Cardiac muscle cell (in vitro differentiated cells and primary cell): ENCODE data around the gene SHTN1. TPM values are rescaled to one million over a fixed set of nuclear protein-coding genes. Genes with fewer than 3 reads are reported as not detected.
A peak's percentile ranks its signal among the peaks of the same experiment; 100 is the strongest.

ENCODE experiments used
- DNase-seq, 2 donors: peaks; one replicate each; pipeline versions ENCODE4 v3.0.0 to v3.0.0-alpha.2; 2010 to 2017; ENCODE audit warnings: low read depth in 1 of 2, low spot score in 1 of 2
- H3K27ac ChIP-seq: fragments of 200-600 bp; sonication (generic); 2 replicates; pipeline ENCODE4 v1.5.1; 2016
- H3K27me3 ChIP-seq: fragments of 200-600 bp; sonication (generic); 2 replicates; pipeline ENCODE4 v1.6.0; 2016; ENCODE audit warnings: control low read depth
- H3K36me3 ChIP-seq: fragments of 200-600 bp; sonication (generic); 2 replicates; pipeline ENCODE4 v1.5.1; 2016; ENCODE audit warnings: control low read depth
- H3K4me1 ChIP-seq: fragments of 200-600 bp; sonication (generic); 2 replicates; pipeline ENCODE4 v1.8.1; 2017; ENCODE audit warnings: low read depth, mild to moderate bottlenecking, mixed run types
- H3K4me3 ChIP-seq: fragments of 200-600 bp; sonication (generic); 2 replicates; pipeline ENCODE4 v1.5.1; 2016; ENCODE audit warnings: mild to moderate bottlenecking
- H3K9me3 ChIP-seq: fragments of 200-600 bp; sonication (generic); 2 replicates; pipeline ENCODE4 v1.5.1; 2017; ENCODE audit warnings: low read depth, mild to moderate bottlenecking, control low read depth
- polyA plus RNA-seq: library from polyadenylated mRNA; unstranded; fragments of >200 nt; fragmentation: Nextera tagmentation; extraction: Ambion mirVana; gene quantifications from 2 replicates; pipeline ENCODE4 v1.2.1, GENCODE V29; 2016
- total RNA-seq: library from RNA; depleted of rRNA; stranded (reverse); fragments of >200 nt; gene quantifications from 2 replicates; pipeline ENCODE4 v1.2.3, GENCODE V29; 2016
- TF ChIP-seq, protein P1 (sequence below): IDR thresholded peaks from 2 replicates; pipeline ENCODE4 v1.5.1; 2012; ENCODE audit warnings: low read depth, mild to moderate bottlenecking, low read length

SHTN1 gene
- total and polyA plus RNA-seq, 2 experiments from 2014 or later = 2.9 to 4.1 TPM

DNA sequence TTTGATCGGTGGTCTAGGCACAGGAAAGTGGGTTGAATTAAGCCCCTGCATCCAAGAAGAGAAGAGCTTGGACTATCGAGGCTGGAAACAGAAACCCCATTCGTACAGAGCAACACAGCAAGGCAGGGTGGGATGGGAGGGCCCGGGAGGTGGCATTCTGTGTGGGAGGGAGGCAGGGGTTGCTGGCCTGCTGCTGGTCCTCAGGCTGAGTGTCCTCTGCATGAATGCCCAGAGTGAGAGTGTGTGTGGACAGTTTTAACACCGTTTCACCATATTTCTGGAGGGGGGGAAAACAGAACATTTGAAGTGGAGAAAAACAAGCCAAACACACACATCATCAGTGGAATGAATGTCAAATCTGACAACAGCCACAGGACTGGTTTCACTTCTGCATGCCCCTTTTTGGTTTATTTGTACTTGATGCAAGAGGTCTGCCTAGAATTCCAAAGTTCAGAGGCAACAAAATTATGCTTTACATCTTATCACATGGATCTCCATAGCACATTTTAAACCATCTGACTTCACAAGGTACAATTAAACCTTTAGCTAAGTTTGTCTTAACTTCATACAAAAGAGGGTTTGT is 166.8 kb downstream of the SHTN1 start:
- H3K27me3 ChIP-seq = peaks cover 2% of the 10 kb centered on the region
- TF ChIP-seq, protein P1, sequence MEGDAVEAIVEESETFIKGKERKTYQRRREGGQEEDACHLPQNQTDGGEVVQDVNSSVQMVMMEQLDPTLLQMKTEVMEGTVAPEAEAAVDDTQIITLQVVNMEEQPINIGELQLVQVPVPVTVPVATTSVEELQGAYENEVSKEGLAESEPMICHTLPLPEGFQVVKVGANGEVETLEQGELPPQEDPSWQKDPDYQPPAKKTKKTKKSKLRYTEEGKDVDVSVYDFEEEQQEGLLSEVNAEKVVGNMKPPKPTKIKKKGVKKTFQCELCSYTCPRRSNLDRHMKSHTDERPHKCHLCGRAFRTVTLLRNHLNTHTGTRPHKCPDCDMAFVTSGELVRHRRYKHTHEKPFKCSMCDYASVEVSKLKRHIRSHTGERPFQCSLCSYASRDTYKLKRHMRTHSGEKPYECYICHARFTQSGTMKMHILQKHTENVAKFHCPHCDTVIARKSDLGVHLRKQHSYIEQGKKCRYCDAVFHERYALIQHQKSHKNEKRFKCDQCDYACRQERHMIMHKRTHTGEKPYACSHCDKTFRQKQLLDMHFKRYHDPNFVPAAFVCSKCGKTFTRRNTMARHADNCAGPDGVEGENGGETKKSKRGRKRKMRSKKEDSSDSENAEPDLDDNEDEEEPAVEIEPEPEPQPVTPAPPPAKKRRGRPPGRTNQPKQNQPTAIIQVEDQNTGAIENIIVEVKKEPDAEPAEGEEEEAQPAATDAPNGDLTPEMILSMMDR = no peak
- H3K4me1 ChIP-seq = peaks cover 9% of the 10 kb centered on the region
- DNase-seq = no peak
- no peaks in the 10 kb centered on the region for H3K9me3 ChIP-seq
- H3K36me3 ChIP-seq = no peaks in the 10 kb centered on the region
- no peak overlapping the region for H3K27ac ChIP-seq
- no peak overlapping the region for H3K4me3 ChIP-seq

DNA sequence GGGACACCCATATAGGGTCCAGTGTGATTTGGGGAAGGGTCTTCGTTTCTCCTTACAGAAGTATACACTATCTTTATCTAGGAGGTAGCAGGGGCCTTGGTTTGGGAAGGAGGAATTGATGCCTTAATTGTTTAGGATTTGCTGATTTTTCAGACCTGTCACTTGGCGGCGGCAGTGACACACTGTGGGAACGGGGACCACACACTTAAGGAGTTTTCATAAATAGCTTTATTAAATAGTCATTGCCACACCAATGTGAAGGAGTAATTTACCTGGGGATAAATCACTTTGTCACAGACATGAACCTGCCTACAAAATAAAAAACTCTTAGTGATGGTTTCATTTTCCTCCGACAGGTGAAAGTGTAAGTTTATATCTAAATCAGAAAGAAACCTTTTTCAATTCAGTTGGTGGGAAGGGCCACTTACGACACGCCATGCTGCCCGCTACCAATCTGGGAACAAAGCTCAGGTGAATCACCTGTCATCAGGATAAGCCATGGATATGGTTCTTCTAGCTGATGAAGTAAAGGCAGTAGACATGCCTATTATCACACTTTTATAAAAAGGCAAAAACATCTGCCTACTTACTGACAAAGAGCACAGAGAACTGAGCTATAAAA is 168.0 kb downstream of the SHTN1 start:
- no peaks in the 10 kb centered on the region for H3K9me3 ChIP-seq
- peaks cover 2% of the 10 kb centered on the region for H3K27me3 ChIP-seq
- no peak overlapping the region for H3K27ac ChIP-seq
- H3K4me1 ChIP-seq = peaks cover 9% of the 10 kb centered on the region
- no peak overlapping the region for H3K4me3 ChIP-seq
- H3K36me3 ChIP-seq = no peaks in the 10 kb centered on the region
- TF ChIP-seq, protein P1 = peak; percentile 46
- peak in 1 of 2 donors; percentile 52 for DNase-seq

DNA sequence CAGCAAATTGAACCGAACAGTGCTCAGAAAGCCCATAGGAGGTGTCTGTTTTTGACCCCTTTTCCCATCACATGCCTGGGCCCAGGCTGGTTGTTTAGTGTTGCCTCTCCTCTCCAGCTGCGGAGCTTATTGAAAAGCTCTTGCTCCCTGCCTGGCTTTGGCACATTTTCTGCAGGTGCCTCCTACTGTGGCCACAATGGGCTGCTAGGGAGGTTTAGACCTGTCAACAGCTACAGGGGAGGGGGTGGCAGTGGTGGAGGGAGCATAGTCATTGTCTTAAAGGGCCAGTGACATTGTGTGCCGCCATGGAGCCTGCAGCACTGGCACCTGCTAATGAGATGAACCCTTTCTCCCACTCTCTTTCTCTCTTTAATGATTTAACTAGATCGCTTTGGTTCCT is 168.9 kb downstream of the SHTN1 start:
- Histone ChIP-seq H3K36me3 (no peaks in the 10 kb centered on the region), H3K27ac (no peak overlapping the region), H3K9me3 (no peaks in the 10 kb centered on the region), H3K4me3 (no peak overlapping the region), H3K4me1 (peaks cover 9% of the 10 kb centered on the region), H3K27me3 (peaks cover 2% of the 10 kb centered on the region)
- DNase-seq = peak in 1 of 2 donors; percentile 61
- TF ChIP-seq, protein P1 = no peak

DNA sequence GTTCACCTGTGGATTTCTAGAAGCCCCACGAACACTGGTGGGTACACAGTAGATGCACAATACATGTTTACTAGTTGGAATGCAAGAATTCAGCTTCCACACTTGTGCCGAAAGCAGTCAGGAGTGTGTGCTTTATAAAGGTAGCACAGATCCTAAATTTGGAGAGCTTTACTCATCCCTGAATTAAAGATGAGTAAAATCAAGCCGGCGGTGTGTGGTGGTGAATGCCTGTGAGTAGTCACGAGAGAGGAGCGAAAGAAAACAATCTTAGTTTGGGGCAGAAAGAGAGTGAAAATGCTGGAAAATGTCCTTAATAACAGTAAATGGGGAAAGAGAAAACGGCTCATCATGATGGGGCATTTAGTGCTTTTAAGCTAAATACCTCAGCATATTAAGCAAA is 169.3 kb downstream of the SHTN1 start:
- no peak for DNase-seq
- peaks cover 2% of the 10 kb centered on the region for H3K27me3 ChIP-seq
- no peaks in the 10 kb centered on the region for H3K9me3 ChIP-seq
- H3K36me3 ChIP-seq = no peaks in the 10 kb centered on the region
- no peak overlapping the region for H3K27ac ChIP-seq
- TF ChIP-seq, protein P1 = no peak
- no peak overlapping the region for H3K4me3 ChIP-seq
- peaks cover 9% of the 10 kb centered on the region for H3K4me1 ChIP-seq

DNA sequence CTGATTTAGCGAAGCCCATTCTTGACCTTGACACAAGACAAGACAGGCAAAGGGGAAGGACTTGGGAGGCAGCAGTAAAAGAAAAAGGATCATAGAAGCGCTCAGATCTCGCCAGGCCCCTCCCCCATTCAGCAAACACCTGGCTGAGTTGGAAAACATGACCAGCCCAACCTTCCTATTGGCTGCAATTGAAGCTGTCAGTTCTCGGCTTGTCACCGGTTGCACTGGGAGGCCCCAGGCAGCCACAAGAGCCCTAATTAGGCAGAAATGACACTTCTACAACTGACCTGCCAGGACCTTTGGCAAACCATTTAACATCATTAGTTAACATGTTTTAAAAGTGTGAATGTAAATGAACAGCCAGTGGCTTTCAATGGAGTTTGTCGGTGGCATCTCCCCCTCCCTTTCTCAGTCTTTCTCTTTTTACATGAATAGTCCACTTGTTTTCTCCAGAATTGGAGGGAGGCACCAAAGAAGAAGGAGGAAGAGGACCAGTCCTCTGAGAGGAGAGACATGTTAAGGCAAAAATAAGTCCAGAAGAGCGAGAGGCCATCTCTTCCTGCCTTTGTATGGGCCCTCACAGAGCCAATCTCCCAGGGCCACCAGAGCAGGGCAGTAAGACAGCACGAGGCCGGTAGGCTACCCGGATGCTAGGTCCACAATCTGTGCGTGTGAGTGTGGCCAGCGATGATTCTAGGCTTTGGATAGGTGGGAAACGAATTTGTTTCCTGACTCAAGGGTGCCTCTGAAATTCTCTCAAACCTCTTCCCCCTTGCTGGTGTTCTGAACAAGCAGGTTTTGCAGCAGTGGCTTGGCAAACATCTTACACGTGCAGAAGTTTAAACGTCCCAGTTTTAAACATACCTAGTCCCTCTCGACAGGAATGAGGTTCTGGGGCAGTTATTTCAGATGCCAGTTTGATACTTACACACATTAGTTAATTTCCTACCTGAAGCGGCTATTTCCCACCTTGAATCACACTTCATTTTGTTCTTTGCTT is 170.7 kb downstream of the SHTN1 start:
- Histone ChIP-seq H3K27me3 (peaks cover 2% of the 10 kb centered on the region), H3K27ac (no peak overlapping the region), H3K36me3 (no peaks in the 10 kb centered on the region), H3K4me1 (peaks cover 9% of the 10 kb centered on the region), H3K9me3 (no peaks in the 10 kb centered on the region), H3K4me3 (no peak overlapping the region)
- peak in 1 of 2 donors; percentile 48 for DNase-seq
- TF ChIP-seq, protein P1 = no peak
